ENCODE measurements around the gene PANK3. TPM values are rescaled to one million over a fixed set of nuclear protein-coding genes. Genes with fewer than 3 reads are reported as not detected.

PANK3 gene
- total RNA-seq, 6 experiments from 2014 or later, result 29.3 to 44.7 (median 33.3) TPM

GRCh38 chr5:168613996-168614395 lies 34.8 kb upstream of the PANK3 start:
- no peaks in the 10 kb centered on the region for H3K9me3 Mint-ChIP-seq
- H3K36me3 Mint-ChIP-seq (ENCODE audit: low read depth), result no peaks in the 10 kb centered on the region

GRCh38 chr5:168613396-168613795 lies 34.2 kb upstream of the PANK3 start:
- no peak for TF ChIP-seq CTCF (IDR thresholded peaks at IDR 0.05)
- Mint-ChIP-seq H3K9me3 (no peaks in the 10 kb centered on the region), H3K4me3 (no peak overlapping the region), H3K27me3 (ENCODE audit: insufficient read depth) (peaks cover 2% of the 10 kb centered on the region; the same call in 1 of the 2 replicates), H3K4me1 (ENCODE audit: low read depth) (peaks cover 10% of the 10 kb centered on the region; the same call in 1 of the 2 replicates), H3K36me3 (ENCODE audit: low read depth) (no peaks in the 10 kb centered on the region), H3K27ac (no peak overlapping the region)
- DNase-seq, result no peak

More at GRCh38 chr5:168613996-168614395, 34.8 kb upstream of the PANK3 start:
- Mint-ChIP-seq H3K27me3 (ENCODE audit: insufficient read depth) (no peaks in the 10 kb centered on the region; the same call in 1 of the 2 replicates), H3K4me1 (ENCODE audit: low read depth) (peaks cover 10% of the 10 kb centered on the region; the same call in 1 of the 2 replicates), H3K4me3 (no peak overlapping the region), H3K27ac (no peak overlapping the region)
- no peak for DNase-seq
- no peak for TF ChIP-seq CTCF (IDR thresholded peaks at IDR 0.05)

- no peak overlapping the region for H3K27ac Mint-ChIP-seq
- H3K4me3 Mint-ChIP-seq, result no peak overlapping the region
- no peak for DNase-seq
- no peaks in the 10 kb centered on the region for H3K9me3 Mint-ChIP-seq
- TF ChIP-seq CTCF (IDR thresholded peaks at IDR 0.05), result no peak
- peaks cover 10% of the 10 kb centered on the region; the same call in 1 of the 2 replicates for H3K4me1 Mint-ChIP-seq (ENCODE audit: low read depth)
- H3K36me3 Mint-ChIP-seq (ENCODE audit: low read depth), result no peaks in the 10 kb centered on the region
- H3K27me3 Mint-ChIP-seq (ENCODE audit: insufficient read depth), result peaks cover 4% of the 10 kb centered on the region
Observed at GRCh38 chr5:168612996-168613395, 33.8 kb upstream of the PANK3 start.

GRCh38 chr5:168612123-168612522 lies 33.0 kb upstream of the PANK3 start:
- Mint-ChIP-seq H3K36me3 (ENCODE audit: low read depth) (no peaks in the 10 kb centered on the region), H3K27me3 (ENCODE audit: insufficient read depth) (peaks cover 6% of the 10 kb centered on the region), H3K4me1 (ENCODE audit: low read depth) (peaks cover 10% of the 10 kb centered on the region; the same call in 1 of the 2 replicates), H3K27ac (no peak overlapping the region), H3K9me3 (no peaks in the 10 kb centered on the region), H3K4me3 (no peak overlapping the region)
- TF ChIP-seq CTCF (IDR thresholded peaks at IDR 0.05), result no peak
- no peak for DNase-seq

- TF ChIP-seq CTCF (IDR thresholded peaks at IDR 0.05), result no peak
- no peaks in the 10 kb centered on the region for H3K9me3 Mint-ChIP-seq
- H3K36me3 Mint-ChIP-seq (ENCODE audit: low read depth), result no peaks in the 10 kb centered on the region
- H3K27me3 Mint-ChIP-seq (ENCODE audit: insufficient read depth), result peaks cover 7% of the 10 kb centered on the region
- peaks cover 10% of the 10 kb centered on the region; the same call in 1 of the 2 replicates for H3K4me1 Mint-ChIP-seq (ENCODE audit: low read depth)
- DNase-seq, result peak; percentile 5
- no peak overlapping the region for H3K4me3 Mint-ChIP-seq
- H3K27ac Mint-ChIP-seq, result no peak overlapping the region
Observed at GRCh38 chr5:168611165-168611564, 32.0 kb upstream of the PANK3 start.

Measured in HFFc6 (cell line).